Measurements from ENCODE around the gene IGSF6.
"Not testable (repeated sequence)": the region's sequence is repeated elsewhere in the genome, so short reads cannot be mapped to it uniquely, and the experiment has no call there.

The IGSF6 gene

GRCh38 chr16:21638573-21638975 lies 13.8 kb downstream of the IGSF6 start:
- H3K9me3 ChIP-seq (ENCODE audit: insufficient read depth, low read depth, low read length) = no peaks in the 10 kb centered on the region
- H3K9ac ChIP-seq (ENCODE audit: low read depth, low read length) = no peak overlapping the region
- H3K27ac ChIP-seq (ENCODE audit: low read length) = no peak overlapping the region
- H3K36me3 ChIP-seq (ENCODE audit: insufficient read depth, low read depth, low read length) = peaks cover 6% of the 10 kb centered on the region; the same call in 1 of the 2 replicates
- H3K4me1 ChIP-seq (ENCODE audit: insufficient read depth, low read length) = no peaks in the 10 kb centered on the region
- no peak overlapping the region for H3K4me3 ChIP-seq (ENCODE audit: low read length)
- H3K27me3 ChIP-seq (ENCODE audit: insufficient read depth, low read length) = no peaks in the 10 kb centered on the region

DNA sequence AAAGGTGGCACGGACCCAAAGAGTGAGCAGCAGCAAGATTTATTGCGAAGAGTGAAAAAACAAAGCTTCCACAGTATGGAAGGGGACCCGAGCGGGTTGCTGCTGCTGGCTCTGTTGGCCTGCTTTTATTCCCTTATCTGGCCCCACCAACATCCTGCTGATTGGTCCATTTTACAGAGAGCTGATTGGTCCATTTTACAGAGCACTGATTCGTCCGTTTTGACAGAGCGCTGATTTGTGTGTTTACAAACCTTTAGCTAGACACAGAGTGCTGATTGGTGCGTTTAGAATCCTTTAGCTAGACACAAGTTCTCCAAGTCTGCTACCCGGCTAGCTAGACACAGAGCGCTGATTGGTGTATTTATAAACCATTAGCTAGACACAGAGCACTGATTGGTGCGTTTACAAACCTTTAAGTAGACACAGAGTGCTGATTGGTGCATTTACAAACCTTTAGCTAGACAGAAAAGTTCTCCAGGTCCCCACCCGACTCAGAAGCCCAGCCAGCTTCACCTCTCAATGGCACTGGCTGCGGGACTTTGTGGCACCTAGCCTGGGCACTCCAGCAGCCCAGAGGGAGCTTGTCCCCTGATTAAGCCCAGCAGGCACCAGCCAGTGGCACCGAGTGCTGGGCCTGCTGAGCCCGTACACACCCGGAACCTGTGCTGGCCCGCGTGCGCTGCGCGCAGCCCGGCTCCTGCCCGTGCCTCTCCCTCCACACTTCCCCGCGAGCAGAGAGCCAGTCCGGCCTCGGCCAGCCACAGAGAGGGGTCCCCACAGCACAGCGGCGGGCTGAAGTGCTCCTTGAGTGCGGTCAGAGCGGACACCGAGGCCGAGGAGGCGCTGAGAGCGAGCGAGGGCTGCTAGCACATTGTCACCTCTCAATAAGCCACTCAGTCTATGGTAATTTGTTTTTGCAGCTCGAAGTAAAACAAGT lies 15.1 kb downstream of the IGSF6 start:
- Histone ChIP-seq H3K9me3 (ENCODE audit: insufficient read depth, low read depth, low read length) (no peaks in the 10 kb centered on the region), H3K4me1 (ENCODE audit: insufficient read depth, low read length) (no peaks in the 10 kb centered on the region), H3K36me3 (ENCODE audit: insufficient read depth, low read depth, low read length) (peaks cover 6% of the 10 kb centered on the region; the same call in 1 of the 2 replicates), H3K9ac (ENCODE audit: low read depth, low read length) (no peak overlapping the region), H3K27me3 (ENCODE audit: insufficient read depth, low read length) (no peaks in the 10 kb centered on the region), H3K4me3 (ENCODE audit: low read length) (no peak overlapping the region), H3K27ac (ENCODE audit: low read length) (no peak overlapping the region)

GRCh38 chr16:21635694-21636093 lies 16.7 kb downstream of the IGSF6 start:
- not testable (repeated sequence) for H3K27me3 ChIP-seq (ENCODE audit: insufficient read depth, low read length); H3K4me3 ChIP-seq (ENCODE audit: low read length); H3K9me3 ChIP-seq (ENCODE audit: insufficient read depth, low read depth, low read length); H3K4me1 ChIP-seq (ENCODE audit: insufficient read depth, low read length); H3K27ac ChIP-seq (ENCODE audit: low read length); H3K36me3 ChIP-seq (ENCODE audit: insufficient read depth, low read depth, low read length); H3K9ac ChIP-seq (ENCODE audit: low read depth, low read length)

- H3K36me3 ChIP-seq (ENCODE audit: insufficient read depth, low read depth, low read length) = peaks cover 11% of the 10 kb centered on the region
- H3K4me3 ChIP-seq (ENCODE audit: low read length) = no peak overlapping the region
- no peak overlapping the region for H3K27ac ChIP-seq (ENCODE audit: low read length)
Measured at GRCh38 chr16:21634216-21634615, 18.2 kb downstream of the IGSF6 start.

GRCh38 chr16:21631951-21632575 lies 20.3 kb downstream of the IGSF6 start:
- H3K27me3 ChIP-seq (ENCODE audit: insufficient read depth, low read length); H3K27ac ChIP-seq (ENCODE audit: low read length): not testable (repeated sequence)

More at GRCh38 chr16:21634216-21634615, 18.2 kb downstream of the IGSF6 start:
- H3K9ac ChIP-seq (ENCODE audit: low read depth, low read length) = no peak overlapping the region
- H3K4me1 ChIP-seq (ENCODE audit: insufficient read depth, low read length) = no peaks in the 10 kb centered on the region
- H3K27me3 ChIP-seq (ENCODE audit: insufficient read depth, low read length) = no peaks in the 10 kb centered on the region
- H3K9me3 ChIP-seq (ENCODE audit: insufficient read depth, low read depth, low read length) = no peaks in the 10 kb centered on the region

DNA sequence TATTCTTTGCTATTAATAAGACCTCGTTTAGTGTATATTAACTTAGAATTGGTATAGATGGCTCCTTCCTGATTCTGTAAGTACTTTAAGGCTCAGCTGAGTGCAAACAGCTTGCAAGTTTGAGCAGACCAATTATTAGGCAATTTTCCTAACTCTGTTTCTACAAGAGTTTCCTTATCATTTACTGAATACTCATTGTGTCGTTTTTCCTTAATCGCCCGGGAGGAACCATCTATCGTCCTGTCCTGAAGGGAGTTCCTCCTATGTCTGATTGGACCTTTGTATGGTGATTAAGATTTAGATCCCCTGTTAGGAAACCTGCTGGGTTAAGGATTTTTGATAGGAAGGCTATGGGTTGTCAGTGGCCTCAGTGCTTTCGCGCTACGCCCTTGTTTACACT lies 21.0 kb downstream of the IGSF6 start:
- H3K4me1 ChIP-seq (ENCODE audit: insufficient read depth, low read length); H3K27ac ChIP-seq (ENCODE audit: low read length); H3K27me3 ChIP-seq (ENCODE audit: insufficient read depth, low read length); H3K9ac ChIP-seq (ENCODE audit: low read depth, low read length); H3K4me3 ChIP-seq (ENCODE audit: low read length); H3K9me3 ChIP-seq (ENCODE audit: insufficient read depth, low read depth, low read length): not testable (repeated sequence)
- peaks cover 32% of the 10 kb centered on the region for H3K36me3 ChIP-seq (ENCODE audit: insufficient read depth, low read depth, low read length)

More at GRCh38 chr16:21631951-21632575, 20.3 kb downstream of the IGSF6 start:
- H3K4me3 ChIP-seq (ENCODE audit: low read length); H3K9me3 ChIP-seq (ENCODE audit: insufficient read depth, low read depth, low read length); H3K9ac ChIP-seq (ENCODE audit: low read depth, low read length); H3K4me1 ChIP-seq (ENCODE audit: insufficient read depth, low read length): not testable (repeated sequence)
- H3K36me3 ChIP-seq (ENCODE audit: insufficient read depth, low read depth, low read length) = peaks cover 25% of the 10 kb centered on the region

DNA sequence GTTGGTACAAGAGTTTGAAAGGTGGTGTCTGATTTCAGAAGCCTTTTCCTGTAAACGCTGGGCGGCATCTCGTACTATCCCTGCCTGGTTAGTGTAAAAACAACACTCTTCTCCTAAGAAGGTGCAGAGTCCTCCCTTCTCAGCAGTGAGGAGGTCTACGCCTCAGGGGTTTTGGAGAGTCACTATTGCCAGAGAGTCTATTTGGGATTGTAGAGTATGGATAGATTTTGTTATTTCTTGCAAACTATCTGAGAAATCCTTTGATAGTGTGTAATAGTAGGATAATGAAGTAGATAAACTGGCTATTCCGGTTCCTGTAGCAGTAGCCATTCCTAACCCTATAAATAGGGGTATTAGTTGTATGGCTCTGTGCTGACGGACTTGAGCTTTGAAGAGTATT lies 21.5 kb downstream of the IGSF6 start:
- H3K9me3 ChIP-seq (ENCODE audit: insufficient read depth, low read depth, low read length); H3K9ac ChIP-seq (ENCODE audit: low read depth, low read length); H3K27ac ChIP-seq (ENCODE audit: low read length); H3K27me3 ChIP-seq (ENCODE audit: insufficient read depth, low read length); H3K4me1 ChIP-seq (ENCODE audit: insufficient read depth, low read length); H3K4me3 ChIP-seq (ENCODE audit: low read length): not testable (repeated sequence)
- H3K36me3 ChIP-seq (ENCODE audit: insufficient read depth, low read depth, low read length) = peaks cover 37% of the 10 kb centered on the region

DNA sequence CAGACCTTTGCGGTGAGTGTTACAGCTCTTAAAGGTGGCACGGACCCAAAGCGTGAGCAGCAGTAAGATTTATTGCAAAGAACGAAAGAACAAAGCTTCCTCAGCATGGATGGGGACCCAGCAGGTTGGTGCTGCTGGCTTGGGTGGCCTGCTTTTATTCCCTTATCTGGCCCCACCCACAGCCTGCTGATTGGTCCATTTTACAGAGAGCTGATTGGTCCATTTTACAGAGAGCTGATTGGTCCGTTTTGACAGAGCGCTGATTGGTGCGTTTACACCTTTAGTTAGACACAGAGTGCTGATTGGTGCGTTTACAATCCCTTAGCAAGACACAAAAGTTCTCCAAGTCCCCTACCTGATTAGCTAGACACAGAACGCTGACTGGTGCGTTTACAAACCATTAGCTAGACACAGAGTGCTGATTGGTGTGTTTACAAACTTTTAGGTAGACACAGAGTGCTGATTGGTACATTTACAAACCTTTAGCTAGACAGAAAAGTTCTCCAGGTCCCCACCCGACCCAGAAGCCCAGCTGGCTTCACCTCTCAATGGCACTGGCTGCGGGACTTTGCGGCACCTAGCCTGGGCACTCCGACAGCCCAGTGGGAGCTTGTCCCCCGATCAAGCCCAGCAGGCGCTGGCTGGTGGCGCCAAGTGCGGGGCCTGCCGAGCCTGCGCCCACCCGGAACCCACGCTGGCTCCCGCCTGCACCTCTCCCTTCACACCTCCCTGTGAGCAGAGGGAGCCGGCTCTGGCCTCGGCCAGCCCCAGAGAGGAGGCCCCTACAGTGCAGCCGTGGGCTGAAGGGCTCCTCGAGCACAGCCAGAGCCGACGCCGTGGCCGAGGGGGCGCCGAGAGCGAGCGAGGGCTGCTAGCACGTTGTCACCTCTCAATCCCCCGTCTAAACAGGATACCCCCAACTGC lies 22.5 kb downstream of the IGSF6 start:
- peaks cover 44% of the 10 kb centered on the region for H3K36me3 ChIP-seq (ENCODE audit: insufficient read depth, low read depth, low read length)
- not testable (repeated sequence) for H3K9ac ChIP-seq (ENCODE audit: low read depth, low read length); H3K4me3 ChIP-seq (ENCODE audit: low read length); H3K27me3 ChIP-seq (ENCODE audit: insufficient read depth, low read length); H3K27ac ChIP-seq (ENCODE audit: low read length); H3K4me1 ChIP-seq (ENCODE audit: insufficient read depth, low read length); H3K9me3 ChIP-seq (ENCODE audit: insufficient read depth, low read depth, low read length)

DNA sequence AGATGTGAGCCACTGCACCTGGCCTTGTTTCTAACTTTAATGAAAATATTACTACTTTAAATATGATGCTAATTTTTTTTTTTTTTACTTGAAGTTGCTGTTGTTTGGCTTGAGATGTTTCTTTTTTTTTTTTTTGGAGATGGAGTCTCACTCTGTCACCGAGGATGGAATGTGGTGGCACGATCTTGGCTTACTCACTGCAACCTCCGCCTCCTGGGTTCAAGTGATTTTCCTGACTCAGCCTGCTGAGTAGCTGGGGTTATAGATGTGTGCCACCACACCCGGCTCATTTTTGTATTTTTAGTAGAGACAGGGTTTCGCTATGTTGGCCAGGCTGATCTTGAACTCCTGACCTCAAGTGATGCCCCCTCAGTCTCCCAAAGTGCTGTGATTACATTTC lies 23.6 kb downstream of the IGSF6 start:
- no peaks in the 10 kb centered on the region for H3K27me3 ChIP-seq (ENCODE audit: insufficient read depth, low read length)
- H3K4me3 ChIP-seq (ENCODE audit: low read length) = no peak overlapping the region
- H3K9me3 ChIP-seq (ENCODE audit: insufficient read depth, low read depth, low read length) = no peaks in the 10 kb centered on the region
- H3K27ac ChIP-seq (ENCODE audit: low read length) = no peak overlapping the region
- H3K36me3 ChIP-seq (ENCODE audit: insufficient read depth, low read depth, low read length) = peaks cover 44% of the 10 kb centered on the region
- H3K4me1 ChIP-seq (ENCODE audit: insufficient read depth, low read length) = no peaks in the 10 kb centered on the region
- no peak overlapping the region for H3K9ac ChIP-seq (ENCODE audit: low read depth, low read length)

DNA sequence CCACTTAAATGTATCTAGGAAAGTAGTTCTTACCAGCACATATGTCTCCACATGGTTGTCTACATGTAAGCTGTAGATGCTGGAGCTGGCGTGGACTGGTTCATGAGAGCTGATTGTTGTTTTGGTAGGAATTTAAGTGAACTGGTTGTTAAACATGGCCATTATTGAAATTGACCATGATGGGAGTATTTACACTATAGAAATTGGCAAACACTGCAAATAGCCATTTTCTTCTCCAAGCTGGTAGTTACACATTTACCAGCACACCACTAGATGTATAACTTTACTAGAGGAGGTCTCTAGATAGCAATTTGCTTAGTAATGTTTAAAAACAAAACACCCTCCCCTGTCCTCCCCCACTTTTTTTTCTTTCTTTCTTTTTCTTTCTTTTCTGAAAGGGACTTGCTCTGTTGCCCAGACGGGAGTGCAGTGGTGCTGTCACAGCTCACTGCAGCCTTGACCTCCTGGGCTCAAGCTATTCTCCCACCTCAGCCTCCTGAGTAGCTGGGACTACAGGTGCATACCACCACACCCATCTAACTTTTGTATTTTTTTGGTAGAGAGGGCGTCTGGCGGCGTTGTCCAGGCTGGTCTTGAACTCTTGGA lies 24.2 kb downstream of the IGSF6 start:
- Histone ChIP-seq H3K36me3 (ENCODE audit: insufficient read depth, low read depth, low read length) (peaks cover 48% of the 10 kb centered on the region), H3K4me3 (ENCODE audit: low read length) (no peak overlapping the region), H3K27ac (ENCODE audit: low read length) (no peak overlapping the region), H3K4me1 (ENCODE audit: insufficient read depth, low read length) (no peaks in the 10 kb centered on the region), H3K9me3 (ENCODE audit: insufficient read depth, low read depth, low read length) (no peaks in the 10 kb centered on the region), H3K9ac (ENCODE audit: low read depth, low read length) (no peak overlapping the region), H3K27me3 (ENCODE audit: insufficient read depth, low read length) (no peaks in the 10 kb centered on the region)

DNA sequence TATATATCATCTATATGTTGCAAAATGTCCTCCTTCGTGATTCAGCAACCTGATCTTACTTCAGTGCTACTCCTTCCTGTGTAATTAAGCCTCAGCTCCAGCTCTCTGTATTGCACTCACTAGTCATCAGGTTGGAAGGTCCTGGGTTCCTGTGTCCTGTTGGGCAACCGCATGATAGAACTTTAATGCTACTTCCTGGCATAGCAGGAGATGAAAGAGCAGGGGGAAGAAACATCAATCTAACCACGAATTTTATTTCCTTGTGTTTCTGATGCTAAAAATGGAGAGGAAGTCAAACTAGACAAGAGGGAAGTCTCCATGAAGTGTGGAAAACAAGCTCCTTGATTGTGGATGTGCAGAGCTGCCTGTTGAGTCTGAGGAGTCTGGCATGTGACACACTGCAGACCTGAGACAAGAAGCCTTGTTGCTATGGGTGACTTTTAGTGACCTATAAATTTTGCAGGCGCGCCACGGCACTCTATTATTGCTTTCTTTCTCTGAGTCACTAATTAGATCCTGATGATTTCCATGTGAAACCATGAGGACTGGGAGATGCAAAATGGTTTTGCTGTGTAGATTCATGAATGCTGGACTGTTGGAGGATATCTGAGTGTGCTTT lies 25.6 kb downstream of the IGSF6 start:
- Histone ChIP-seq H3K27me3 (ENCODE audit: insufficient read depth, low read length) (no peaks in the 10 kb centered on the region), H3K9ac (ENCODE audit: low read depth, low read length) (no peak overlapping the region), H3K4me3 (ENCODE audit: low read length) (no peak overlapping the region), H3K4me1 (ENCODE audit: insufficient read depth, low read length) (no peaks in the 10 kb centered on the region), H3K9me3 (ENCODE audit: insufficient read depth, low read depth, low read length) (no peaks in the 10 kb centered on the region), H3K27ac (ENCODE audit: low read length) (no peak overlapping the region), H3K36me3 (ENCODE audit: insufficient read depth, low read depth, low read length) (peaks cover 52% of the 10 kb centered on the region)
